PC-9 (cell line): ENCODE data around the gene MYO6. TPM values are rescaled to one million over a fixed set of nuclear protein-coding genes. Genes with fewer than 3 reads are reported as not detected.

Source experiments
- BruUV-seq: library from RNA; stranded (reverse); fragments of 400-500 nt; replicated peaks from 2 replicates; lab custom pipeline; 2021; lab: Mats Ljungman, UMichigan
- CTCF ChIA-PET: fragments of 300-600 bp; sonication (Branson Sonifier 250); formaldehyde crosslinking; loops from one replicate; lab custom pipeline; 2022; ENCODE audit warnings: antibody characterized with exemption; lab: Charles Lee
- POLR2A ChIA-PET: fragments of 300-600 bp; sonication (Branson Sonifier 250); formaldehyde crosslinking; loops from one replicate; lab custom pipeline; 2022; ENCODE audit warnings: antibody characterized with exemption; ENCODE audit not compliant: unreplicated experiment; lab: Charles Lee
- DNase-seq, 2 experiments: peaks; one replicate each; pipeline versions ENCODE4 v3.0.0 to v3.0.0-alpha.2; 2015 to 2022; ENCODE audit warnings: mixed read lengths in 1 of 2
- H2AFZ ChIP-seq: fragments of 200-600 bp; sonication (generic); 2 replicates; pipeline ENCODE4 v1.8.1; 2017; ENCODE audit warnings: antibody characterized with exemption
- H3F3A ChIP-seq: fragments of 200-600 bp; sonication (generic); 2 replicates; pipeline ENCODE4 v1.8.1; 2017; ENCODE audit warnings: antibody characterized with exemption, mild to moderate bottlenecking, low read depth; ENCODE audit not compliant: insufficient read depth
- H3K27ac ChIP-seq: fragments of 200-600 bp; sonication (generic); 2 replicates; pipeline ENCODE4 v1.6.1; 2016; ENCODE audit warnings: mixed run types
- H3K27me3 ChIP-seq: fragments of 200-600 bp; sonication (generic); 2 replicates; pipeline ENCODE4 v1.6.1; 2016; ENCODE audit warnings: low read depth, mixed run types; ENCODE audit not compliant: insufficient read depth
- H3K36me3 ChIP-seq: fragments of 200-600 bp; sonication (generic); 2 replicates; pipeline ENCODE4 v1.6.1; 2016; ENCODE audit warnings: low read depth, mixed run types
- H3K4me1 ChIP-seq: fragments of 200-600 bp; sonication (generic); replicated peaks from 2 replicates; pipeline ENCODE4 v1.6.1; 2016; ENCODE audit warnings: mixed run types; ENCODE audit not compliant: insufficient read depth
- H3K4me2 ChIP-seq: fragments of 200-600 bp; sonication (generic); 2 replicates; pipeline ENCODE4 v1.6.1; 2017; ENCODE audit warnings: mixed run types
- H3K4me3 ChIP-seq: fragments of 200-600 bp; sonication (generic); 2 replicates; pipeline ENCODE4 v1.6.1; 2016; ENCODE audit warnings: mixed run types
- H3K79me2 ChIP-seq: fragments of 200-600 bp; sonication (generic); 2 replicates; pipeline ENCODE4 v1.6.1; 2017; ENCODE audit warnings: low read depth, mixed run types
- H3K9me2 ChIP-seq: fragments of 200-600 bp; sonication (generic); 2 replicates; pipeline ENCODE4 v1.8.1; 2017; ENCODE audit warnings: mild to moderate bottlenecking; ENCODE audit not compliant: insufficient read depth
- H3K9me3 ChIP-seq: fragments of 200-600 bp; sonication (generic); 2 replicates; pipeline ENCODE4 v1.8.1; 2016; ENCODE audit warnings: low read depth; ENCODE audit not compliant: insufficient read depth
- H4K20me1 ChIP-seq: fragments of 200-600 bp; sonication (generic); 2 replicates; pipeline ENCODE4 v1.8.1; 2017; ENCODE audit not compliant: insufficient read depth
- EZH2 ChIP-seq: fragments of 200-600 bp; sonication (generic); IDR thresholded peaks from 2 replicates; pipeline ENCODE4 v1.8.0; 2017; ENCODE audit warnings: antibody characterized with exemption, low read depth
- intact Hi-C: fragments of 100-400 bp; cut with micrococcal nuclease; formaldehyde crosslinking; loops from one replicate; pipeline ENCODE4 v1.10.0; 2022; ENCODE audit not compliant: unreplicated experiment
- total RNA-seq: library from RNA; stranded (reverse); gene quantifications from 2 replicates; pipeline ENCODE4 v1.2.3, GENCODE V29; 2021
- TF ChIP-seq, protein P1 (sequence below): fragments of 200-600 bp; sonication (generic); conservative IDR thresholded peaks from 2 replicates; pipeline ENCODE4 v1.6.1; 2017; ENCODE audit warnings: mixed run types, antibody characterized with exemption, mild to moderate bottlenecking, moderate library complexity

MYO6 gene
- total RNA-seq, 1 experiment from 2014 or later, result 93.0 TPM

GRCh38 chr6:75852721-75853120 lies 103.7 kb downstream of the MYO6 start:
- Histone ChIP-seq H3K9me2 (no peaks in the 10 kb centered on the region), H4K20me1 (no peaks in the 10 kb centered on the region; the same call in 1 of the 2 replicates), H2AFZ (no peak overlapping the region), H3K36me3 (0 out of 2 replicates have a peak, but pooled peaks cover 9% of the 10 kb centered on the region), H3K27me3 (no peaks in the 10 kb centered on the region), H3K27ac (peak overlapping the region; percentile 37), H3K79me2 (no peaks in the 10 kb centered on the region), H3K9me3 (no peaks in the 10 kb centered on the region), H3K4me1 (peaks cover 52% of the 10 kb centered on the region), H3K4me3 (no peak overlapping the region), H3K4me2 (peak overlapping the region; percentile 9; the same call in 1 of the 2 replicates), H3F3A (peaks cover 51% of the 10 kb centered on the region)
- TF ChIP-seq, protein P1, sequence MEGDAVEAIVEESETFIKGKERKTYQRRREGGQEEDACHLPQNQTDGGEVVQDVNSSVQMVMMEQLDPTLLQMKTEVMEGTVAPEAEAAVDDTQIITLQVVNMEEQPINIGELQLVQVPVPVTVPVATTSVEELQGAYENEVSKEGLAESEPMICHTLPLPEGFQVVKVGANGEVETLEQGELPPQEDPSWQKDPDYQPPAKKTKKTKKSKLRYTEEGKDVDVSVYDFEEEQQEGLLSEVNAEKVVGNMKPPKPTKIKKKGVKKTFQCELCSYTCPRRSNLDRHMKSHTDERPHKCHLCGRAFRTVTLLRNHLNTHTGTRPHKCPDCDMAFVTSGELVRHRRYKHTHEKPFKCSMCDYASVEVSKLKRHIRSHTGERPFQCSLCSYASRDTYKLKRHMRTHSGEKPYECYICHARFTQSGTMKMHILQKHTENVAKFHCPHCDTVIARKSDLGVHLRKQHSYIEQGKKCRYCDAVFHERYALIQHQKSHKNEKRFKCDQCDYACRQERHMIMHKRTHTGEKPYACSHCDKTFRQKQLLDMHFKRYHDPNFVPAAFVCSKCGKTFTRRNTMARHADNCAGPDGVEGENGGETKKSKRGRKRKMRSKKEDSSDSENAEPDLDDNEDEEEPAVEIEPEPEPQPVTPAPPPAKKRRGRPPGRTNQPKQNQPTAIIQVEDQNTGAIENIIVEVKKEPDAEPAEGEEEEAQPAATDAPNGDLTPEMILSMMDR, result no peak
- TF ChIP-seq EZH2, result no peak
- DNase-seq, result peak in 1 of 2 experiments; percentile 51
- ChIA-PET CTCF (no interaction called here), POLR2A (no interaction called here)
- intact Hi-C loops, result loop anchor here (5.0 kb wide), 1 partner anchor 100 kb away; no protein-coding TSS in a partner anchor
- BruUV-seq, result no TSS peak

GRCh38 chr6:75853806-75854205 lies 104.8 kb downstream of the MYO6 start:
- no peaks in the 10 kb centered on the region for H3K9me3 ChIP-seq
- TF ChIP-seq, protein P1, result no peak
- TF ChIP-seq EZH2, result no peak
- H3K4me2 ChIP-seq, result no peak overlapping the region
- no peaks in the 10 kb centered on the region for H3K79me2 ChIP-seq
- H2AFZ ChIP-seq, result no peak overlapping the region
- no peak overlapping the region for H3K4me3 ChIP-seq
- no TSS peak for BruUV-seq
- DNase-seq, result no peak
- no peaks in the 10 kb centered on the region for H3K9me2 ChIP-seq
- no peaks in the 10 kb centered on the region; the same call in 1 of the 2 replicates for H4K20me1 ChIP-seq
- no peaks in the 10 kb centered on the region for H3K27me3 ChIP-seq
- H3K4me1 ChIP-seq, result peaks cover 42% of the 10 kb centered on the region
- peaks cover 47% of the 10 kb centered on the region for H3F3A ChIP-seq
- no peak overlapping the region for H3K27ac ChIP-seq
- intact Hi-C loops, result loop anchor here (5.0 kb wide), 1 partner anchor 102 kb away; no protein-coding TSS in a partner anchor
- ChIA-PET POLR2A (interaction anchor here (0.7 kb wide), 1 partner anchor 248 kb away, joined by 3 read pairs; no protein-coding TSS in a partner anchor), CTCF (no interaction called here)
- H3K36me3 ChIP-seq, result no peaks in the 10 kb centered on the region

- Histone ChIP-seq H3K9me3 (no peaks in the 10 kb centered on the region), H3K27me3 (no peaks in the 10 kb centered on the region), H4K20me1 (no peaks in the 10 kb centered on the region; the same call in 1 of the 2 replicates), H3K27ac (no peak overlapping the region), H3K4me1 (peaks cover 29% of the 10 kb centered on the region), H3K9me2 (no peaks in the 10 kb centered on the region), H3K4me2 (no peak overlapping the region), H3K4me3 (no peak overlapping the region), H3K79me2 (no peaks in the 10 kb centered on the region), H2AFZ (no peak overlapping the region), H3F3A (peaks cover 35% of the 10 kb centered on the region), H3K36me3 (no peaks in the 10 kb centered on the region)
- peak in 1 of 2 experiments; percentile 48 for DNase-seq
- ChIA-PET CTCF (interaction anchor here (0.6 to 0.7 kb wide), 2 partner anchors 57 to 149 kb away, joined by 3 to 7 read pairs; no protein-coding TSS in a partner anchor), POLR2A (interaction anchor here (0.6 kb wide), 1 partner anchor 254 kb away, joined by 3 read pairs; no protein-coding TSS in a partner anchor)
- BruUV-seq, result no TSS peak
- no peak for TF ChIP-seq EZH2
- TF ChIP-seq, protein P1, result peak; percentile 62
- intact Hi-C loops, result no loop called here
Observed at GRCh38 chr6:75855052-75855451, 106.0 kb downstream of the MYO6 start.
